ENCODE measurements around the gene SPDYE5. TPM values are rescaled to one million over a fixed set of nuclear protein-coding genes. Genes with fewer than 3 reads are reported as not detected.
A peak's percentile ranks its signal among the peaks of the same experiment; 100 is the strongest.

SPDYE5 gene
- total and polyA plus RNA-seq, 2 of the 4 experiments (the other 2 are of a cell fraction): not detected

GRCh38 chr7:75531359-75531821 is 39.3 kb downstream of the SPDYE5 start:
- intact Hi-C loops (cut with micrococcal nuclease): no loop called here
- in situ Hi-C loops (cut with MboI; ENCODE audit: low sequenced_read_pairs): loop anchor here (10.0 to 25.0 kb wide), 2 partner anchors 223 to 506 kb away; partner anchors contain the start of genes MDH2 and STYXL1
- H3K36me3 ChIP-seq (ENCODE audit: control insufficient read depth, insufficient read depth, low read length): peaks cover 3% of the 10 kb centered on the region; the same call in 1 of the 2 replicates
- BruUV-seq (replicated peaks): no TSS peak
- TF ChIP-seq RFX5 (IDR thresholded peaks at IDR 0.05; ENCODE audit: low read depth, low read length): no peak
- TF ChIP-seq MAFK (IDR thresholded peaks at IDR 0.05; ENCODE audit: low read depth, low read length): no peak
- TF ChIP-seq POLR2A (IDR thresholded peaks at IDR 0.05; ENCODE audit: low read depth, low read length): no peak
- no peak for TF ChIP-seq BHLHE40 (IDR thresholded peaks at IDR 0.05; ENCODE audit: low read depth, low read length)
- no peak for TF ChIP-seq RCOR1 (IDR thresholded peaks at IDR 0.05; ENCODE audit: insufficient replicate concordance, low read length)
- TF ChIP-seq CEBPB (IDR thresholded peaks at IDR 0.05; ENCODE audit: low read depth, low read length): no peak
- no peak for TF ChIP-seq ELK1 (IDR thresholded peaks at IDR 0.05; ENCODE audit: borderline replicate concordance, low read depth, low read length)
- TF ChIP-seq CHD1 (IDR thresholded peaks at IDR 0.05; ENCODE audit: low read depth, low read length): no peak
- no peak for TF ChIP-seq SMC3 (IDR thresholded peaks at IDR 0.05; ENCODE audit: low read depth, low read length)
- no peak for TF ChIP-seq NFE2L2 (IDR thresholded peaks at IDR 0.05; ENCODE audit: low read depth, low read length)
- TF ChIP-seq MAZ (IDR thresholded peaks at IDR 0.05; ENCODE audit: borderline replicate concordance, low read depth, low read length): no peak
- H2AFZ ChIP-seq (replicated peaks; ENCODE audit: low read length, poor library complexity): no peak overlapping the region
- dilution Hi-C loops (cut with HindIII; ENCODE audit: low sequenced_read_pairs, unreplicated experiment): no loop called here
- no peak overlapping the region for H4K91ac ChIP-seq (ENCODE audit: insufficient read depth, low read depth, low read length)
- no peaks in the 10 kb centered on the region; the same call in 1 of the 2 replicates for H3K27me3 ChIP-seq (ENCODE audit: control insufficient read depth, insufficient read depth, low read length)
- H3K4me1 ChIP-seq (ENCODE audit: control insufficient read depth, insufficient read depth, low read length): peaks cover 7% of the 10 kb centered on the region
- H2AK9ac ChIP-seq (replicated peaks; ENCODE audit: low read depth, low read length, poor library complexity): no peak overlapping the region
- no peak overlapping the region for H2BK120ac ChIP-seq (ENCODE audit: low read depth, low read length)
- ATAC-seq (ENCODE audit: low read depth): no peak
- H3K27ac ChIP-seq (ENCODE audit: insufficient read depth, low read length): no peak overlapping the region
- no peak overlapping the region for H3K4me3 ChIP-seq (ENCODE audit: insufficient read depth, low read depth, low read length)
- no peak overlapping the region for H4K5ac ChIP-seq (ENCODE audit: low read depth, low read length)
- H2BK20ac ChIP-seq (ENCODE audit: low read depth, low read length): no peak overlapping the region
- peak; percentile 17 for DNase-seq
- peaks cover 23% of the 10 kb centered on the region for H4K20me1 ChIP-seq (ENCODE audit: insufficient read depth, low read length)
- H3K14ac ChIP-seq (replicated peaks; ENCODE audit: low read depth, low read length): no peak overlapping the region
- H2AK5ac ChIP-seq (ENCODE audit: low read depth, low read length): 0 out of 2 replicates have a peak overlapping the region, but pooled peaks have one; percentile 13
- no peak overlapping the region for H4K8ac ChIP-seq (ENCODE audit: low read depth in 2 of 2, low read length in 2 of 2)
- H3K9me1 ChIP-seq (ENCODE audit: insufficient read depth, low read length): peaks cover 11% of the 10 kb centered on the region; the same call in 1 of the 2 replicates
- no peaks in the 10 kb centered on the region for H3K9me3 ChIP-seq (ENCODE audit: control insufficient read depth, insufficient read depth, low read length)
- H3K4ac ChIP-seq (ENCODE audit: low read depth, low read length): no peak overlapping the region
- H3K18ac ChIP-seq (ENCODE audit: low read depth, low read length): no peak overlapping the region
- WGBS, 2 experiments (ENCODE audit: extremely low coverage in 2 of 2, insufficient read length in 1 of 2): 86% methylated on average over 4 of the region's 6 CpGs; no CpG with 5 or more reads in 1 of the 2 experiments
- H3K79me1 ChIP-seq (ENCODE audit: low read depth in 1 of 2, low read length in 2 of 2): peaks cover 2 to 14% of the 10 kb centered on the region in 2 experiments; a peak in 2 of 4 replicates
- H3K4me2 ChIP-seq (ENCODE audit: low read depth, low read length): no peak overlapping the region
- H3K23ac ChIP-seq (ENCODE audit: low read depth, low read length): no peak overlapping the region
- H3K9ac ChIP-seq (ENCODE audit: low read depth, low read length): no peak overlapping the region
- no peak overlapping the region for H2BK15ac ChIP-seq (ENCODE audit: low read depth, low read length)
- no peak overlapping the region for H3K56ac ChIP-seq (ENCODE audit: extremely low read depth, insufficient read depth, low read length)
- H2BK5ac ChIP-seq (ENCODE audit: low read depth, low read length, poor library complexity, severe bottlenecking): no peak overlapping the region
- CTCF ChIA-PET: no interaction called here
- POLR2A ChIA-PET (ENCODE audit: unreplicated experiment): interaction anchor here (0.6 kb wide), 1 partner anchor 108 kb away, joined by 5 read pairs; no protein-coding TSS in a partner anchor
